Hematopoietic multipotent progenitor cell treated with erythropoietin and hydrocortisone succinate and interleukin-3 and kit ligand, for 4 days (in vitro differentiated cells): ENCODE measurements around the gene TMEM121B.

Experiments
- DNase-seq: peaks from one replicate; pipeline ENCODE4 v3.0.0-alpha.2; 2015

Gene TMEM121B

GRCh38 chr22:17109976-17110375 is 11.2 kb downstream of the TMEM121B start:
- no peak for DNase-seq

GRCh38 chr22:17109113-17109865 is 11.9 kb downstream of the TMEM121B start:
- DNase-seq, result no peak

- no peak for DNase-seq
Observed at GRCh38 chr22:17108256-17109112, 12.7 kb downstream of the TMEM121B start.

GRCh38 chr22:17107547-17107810 is 13.7 kb downstream of the TMEM121B start:
- no peak for DNase-seq

- peak; percentile 90 for DNase-seq
Observed at GRCh38 chr22:17106785-17107546, 14.2 kb downstream of the TMEM121B start.

GRCh38 chr22:17106161-17106784 is 14.9 kb downstream of the TMEM121B start:
- DNase-seq, result peak; percentile 50

GRCh38 chr22:17105143-17106129 is 15.7 kb downstream of the TMEM121B start:
- DNase-seq, result no peak

- DNase-seq, result no peak
Observed at GRCh38 chr22:17104336-17104935, 16.7 kb downstream of the TMEM121B start.

GRCh38 chr22:17103351-17103750 is 17.8 kb downstream of the TMEM121B start:
- DNase-seq, result no peak

- DNase-seq, result peak; percentile 69
Observed at GRCh38 chr22:17102297-17102667, 18.9 kb downstream of the TMEM121B start.

GRCh38 chr22:17101475-17102296 is 19.5 kb downstream of the TMEM121B start:
- no peak for DNase-seq

GRCh38 chr22:17100621-17101020 is 20.5 kb downstream of the TMEM121B start:
- DNase-seq, result no peak

- peak; percentile 93 for DNase-seq
Observed at GRCh38 chr22:17098379-17098819, 22.8 kb downstream of the TMEM121B start.

- no peak for DNase-seq
Observed at GRCh38 chr22:17097701-17098100, 23.5 kb downstream of the TMEM121B start.

GRCh38 chr22:17097062-17097461 is 24.1 kb downstream of the TMEM121B start:
- no peak for DNase-seq

- no peak for DNase-seq
Observed at GRCh38 chr22:17096071-17096470, 25.1 kb downstream of the TMEM121B start.

GRCh38 chr22:17095538-17095937 is 25.6 kb downstream of the TMEM121B start:
- peak; percentile 36 for DNase-seq

GRCh38 chr22:17093081-17093480 is 28.1 kb downstream of the TMEM121B start:
- DNase-seq, result no peak

- DNase-seq, result no peak
Observed at GRCh38 chr22:17091851-17092250, 29.3 kb downstream of the TMEM121B start.

GRCh38 chr22:17090550-17090949 is 30.6 kb downstream of the TMEM121B start:
- no peak for DNase-seq
